Naive thymus-derived CD4-positive, alpha-beta T cell (primary cell): ENCODE data around the gene MYL11. TPM values are rescaled to one million over a fixed set of nuclear protein-coding genes. Genes with fewer than 3 reads are reported as not detected.

Source experiments
- ATAC-seq: fragments of 150-1000 bp; cut with Tn5 transposase; 2 replicates; pipeline ENCODE4 v1.10.0; 2021; ENCODE audit warnings: mild to moderate bottlenecking, moderate library complexity
- CTCF ChIA-PET: fragments of 350-600 bp; sonication (Branson Sonifier 250); formaldehyde crosslinking; loops from one replicate; lab custom pipeline; 2021; ENCODE audit warnings: antibody characterized with exemption; lab: Charles Lee
- POLR2A ChIA-PET: fragments of 350-600 bp; sonication (Branson Sonifier 250); formaldehyde crosslinking; loops from one replicate; lab custom pipeline; 2021; ENCODE audit warnings: antibody characterized with exemption, inconsistent platforms; lab: Charles Lee
- DNase-seq, 9 donors: peaks; one replicate each; pipeline versions ENCODE4 v3.0.0 to v3.0.0-alpha.2; 2020 to 2022; ENCODE audit warnings: mixed read lengths in 1 of 9
- H3K27ac ChIP-seq: one replicate; pipeline ENCODE4 v1.7.0; 2013; ENCODE audit warnings: mild to moderate bottlenecking, low read depth, low read length, moderate library complexity
- H3K27me3 ChIP-seq, 2 donors: one replicate each; pipeline ENCODE4 v1.7.0; 2013; ENCODE audit warnings: low read length in 2 of 2, mild to moderate bottlenecking in 2 of 2, moderate library complexity in 2 of 2; ENCODE audit not compliant: control insufficient read depth in 2 of 2, insufficient read depth in 2 of 2
- H3K36me3 ChIP-seq, 3 experiments: 1 replicate in 2 of 3; 2 replicates in 1 of 3; pipeline ENCODE4 v1.7.0; 2013; ENCODE audit warnings: low read length in 3 of 3, mild to moderate bottlenecking in 3 of 3, moderate library complexity in 1 of 3; ENCODE audit not compliant: insufficient read depth in 3 of 3, control insufficient read depth in 2 of 3
- H3K4me1 ChIP-seq, 2 donors: one replicate each; pipeline ENCODE4 v1.7.0; 2013; ENCODE audit warnings: low read length in 2 of 2, mild to moderate bottlenecking in 2 of 2, moderate library complexity in 1 of 2; ENCODE audit not compliant: control insufficient read depth in 2 of 2, insufficient read depth in 2 of 2
- H3K4me3 ChIP-seq: 2 replicates; pipeline ENCODE4 v1.7.0; 2013; ENCODE audit warnings: mild to moderate bottlenecking, low read length
- H3K9me3 ChIP-seq, 3 experiments: 1 replicate in 2 of 3; 2 replicates in 1 of 3; pipeline ENCODE4 v1.7.0; 2013; ENCODE audit warnings: low read length in 3 of 3; ENCODE audit not compliant: control insufficient read depth in 2 of 3
- H3K27ac Mint-ChIP-seq, 9 donors: one replicate each; pipeline ENCODE4 v1.8.0; 2020 to 2022; ENCODE audit warnings: mixed read lengths in 9 of 9, mild to moderate bottlenecking in 8 of 9, moderate library complexity in 5 of 9, inconsistent platforms in 2 of 9
- H3K27me3 Mint-ChIP-seq, 5 donors: one replicate each; pipeline ENCODE4 v1.8.0; 2021 to 2022; ENCODE audit warnings: mixed read lengths in 5 of 5, mild to moderate bottlenecking in 1 of 5
- H3K36me3 Mint-ChIP-seq, 5 donors: one replicate each; pipeline ENCODE4 v1.8.0; 2020 to 2022; ENCODE audit warnings: mixed read lengths in 5 of 5, mild to moderate bottlenecking in 3 of 5, inconsistent platforms in 1 of 5
- H3K4me1 Mint-ChIP-seq, 7 donors: one replicate each; pipeline ENCODE4 v1.8.0; 2020 to 2022; ENCODE audit warnings: mixed read lengths in 7 of 7, mild to moderate bottlenecking in 3 of 7, inconsistent platforms in 1 of 7
- H3K4me3 Mint-ChIP-seq, 10 donors: one replicate each; pipeline ENCODE4 v1.8.0; 2020 to 2022; ENCODE audit warnings: mild to moderate bottlenecking in 10 of 10, mixed read lengths in 10 of 10, moderate library complexity in 6 of 10, inconsistent platforms in 2 of 10
- H3K9me3 Mint-ChIP-seq, 11 donors: one replicate each; pipeline ENCODE4 v1.8.0; 2020 to 2022; ENCODE audit warnings: mixed read lengths in 11 of 11, mild to moderate bottlenecking in 4 of 11, inconsistent platforms in 1 of 11, moderate library complexity in 1 of 11
- intact Hi-C, 2 donors: fragments of 100-400 bp; cut with micrococcal nuclease; formaldehyde crosslinking; loops; one replicate each; pipeline ENCODE4 v1.15.1; 2023
- polyA plus RNA-seq, 2 donors: library from polyadenylated mRNA; unstranded; fragments of 300-500 nt; fragmentation: Illumina TruSeq; gene quantifications; one replicate each; pipeline ENCODE4 v1.2.3, GENCODE V29; 2021
- total RNA-seq, 6 experiments: library from RNA in 5 of 6; stranded (reverse) in 5 of 6; gene quantifications; 1 replicate in 5 of 6; 2 replicates in 1 of 6; pipeline ENCODE4 v1.2.3 and lab custom pipeline; 2021 to 2026

The MYL11 gene
- total and polyA plus RNA-seq, 7 experiments from 2014 or later = 0.87 to 2.0 (median 1.6) TPM; not detected in 4

DNA sequence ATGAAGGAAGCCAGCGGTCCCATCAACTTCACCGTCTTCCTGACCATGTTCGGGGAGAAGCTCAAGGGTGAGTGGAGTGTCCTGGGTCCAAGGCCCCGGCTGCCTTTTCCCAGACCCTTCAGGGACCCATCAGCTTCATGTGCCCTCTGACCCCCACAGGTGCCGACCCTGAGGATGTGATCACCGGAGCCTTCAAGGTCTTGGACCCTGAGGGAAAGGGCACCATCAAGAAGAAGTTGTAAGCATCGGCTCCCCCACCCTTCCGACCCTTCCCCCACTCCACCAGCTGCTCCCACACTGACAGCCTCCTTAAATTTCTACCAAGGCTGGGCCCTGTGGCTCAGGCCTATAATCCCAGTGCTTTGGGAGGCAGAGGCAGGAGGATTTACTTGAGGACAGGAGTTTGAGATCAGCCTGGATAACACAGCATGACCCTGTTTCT is 1.9 kb downstream of the MYL11 start:
- H3K36me3 Mint-ChIP-seq = peaks cover 4 to 22% (median 5%) of the 10 kb centered on the region in 5 donors
- intact Hi-C loops = loop anchor here in 1 of 2 donors (5.0 to 10.0 kb wide), 3 partner anchors 181 to 548 kb away; partner anchors contain the start of genes FBXL19, TBX6, YPEL3 and ZNF764
- H3K27me3 Mint-ChIP-seq = no peaks in the 10 kb centered on the region
- ChIA-PET CTCF (interaction anchor here (2.0 kb wide), 1 partner anchor 33 kb away, joined by 5 read pairs; no protein-coding TSS in a partner anchor), POLR2A (interaction anchor here (1.0 to 10.9 kb wide), 8 partner anchors 8 to 311 kb away, joined by 3 to 254 read pairs (median 19); partner anchors contain the start of genes ALDOA, CORO1A, TBC1D10B and TBX6)
- Histone ChIP-seq H3K27ac (peak overlapping the region; percentile 100), H3K36me3 (peaks cover 0 to 13% (median 3%) of the 10 kb centered on the region in 3 experiments), H3K9me3 (no peaks in the 10 kb centered on the region), H3K27me3 (no peaks in the 10 kb centered on the region), H3K4me3 (no peak overlapping the region), H3K4me1 (peaks cover 38 to 52% of the 10 kb centered on the region in 2 donors)
- DNase-seq (no peak), ATAC-seq (no peak)
- H3K27ac Mint-ChIP-seq = peak overlapping the region; percentile 76 to 100 (median 100)
- peaks cover 32 to 54% (median 42%) of the 10 kb centered on the region in 7 donors for H3K4me1 Mint-ChIP-seq
- H3K4me3 Mint-ChIP-seq = peak overlapping the region in 3 of 10 donors; percentile 13 to 27 (median 16)
- H3K9me3 Mint-ChIP-seq = no peaks in the 10 kb centered on the region

DNA sequence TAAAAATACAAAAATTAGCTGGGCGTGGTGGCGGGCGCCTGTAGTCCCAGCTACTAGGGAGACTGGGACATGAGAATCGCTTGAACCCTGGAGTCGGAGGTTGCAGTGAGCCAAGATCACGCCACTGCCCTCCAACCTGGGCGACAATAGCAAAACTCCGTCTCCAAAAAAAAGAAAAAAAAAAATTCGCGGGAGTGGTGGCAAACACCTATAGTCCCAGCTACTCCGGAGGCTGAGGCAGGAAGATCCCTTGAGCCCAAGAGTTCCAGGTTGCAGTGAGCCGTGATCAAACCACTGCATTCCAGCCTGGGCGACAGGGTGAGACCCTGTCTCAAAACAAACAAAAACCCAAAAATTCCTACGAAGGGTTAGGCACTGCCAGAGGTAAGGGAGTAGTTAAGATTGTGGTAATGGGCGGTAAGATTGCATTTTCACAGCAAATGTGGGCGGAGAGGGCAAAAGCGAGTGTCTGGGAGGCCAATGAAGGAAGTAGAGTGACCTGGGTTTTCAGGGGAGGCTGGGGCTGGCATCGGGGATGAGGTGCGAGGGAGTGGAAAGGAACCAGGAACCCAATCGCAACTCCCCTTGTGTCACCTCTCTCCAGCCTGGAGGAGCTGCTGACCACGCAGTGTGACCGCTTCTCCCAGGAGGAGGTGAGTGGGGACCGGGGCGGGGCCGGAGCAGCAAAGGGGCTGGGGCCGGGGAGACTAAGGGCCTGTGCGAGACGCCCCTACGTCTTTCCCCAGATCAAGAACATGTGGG is 2.6 kb downstream of the MYL11 start:
- peaks cover 25 to 54% (median 39%) of the 10 kb centered on the region in 7 donors for H3K4me1 Mint-ChIP-seq
- ChIA-PET CTCF (interaction anchor here (1.0 to 2.0 kb wide), 2 partner anchors 33 to 41 kb away, joined by 5 to 6 read pairs; no protein-coding TSS in a partner anchor), POLR2A (interaction anchor here (0.6 to 10.9 kb wide), 17 partner anchors 9 to 371 kb away, joined by 3 to 254 read pairs (median 5); partner anchors contain the start of genes ALDOA, CD2BP2, CORO1A and DCTPP1)
- H3K9me3 Mint-ChIP-seq = no peaks in the 10 kb centered on the region
- H3K4me3 Mint-ChIP-seq = peak overlapping the region; percentile 90 to 100 (median 97)
- intact Hi-C loops = loop anchor here in 1 of 2 donors (5.0 to 10.0 kb wide), 3 partner anchors 180 to 548 kb away; partner anchors contain the start of genes FBXL19, TBX6, YPEL3 and ZNF764
- Histone ChIP-seq H3K4me3 (peak overlapping the region; percentile 85), H3K27me3 (no peaks in the 10 kb centered on the region), H3K36me3 (peaks cover 0 to 13% (median 3%) of the 10 kb centered on the region in 3 experiments), H3K4me1 (peaks cover 43 to 52% of the 10 kb centered on the region in 2 donors), H3K9me3 (no peaks in the 10 kb centered on the region), H3K27ac (peak overlapping the region; percentile 100)
- H3K36me3 Mint-ChIP-seq = peaks cover 4 to 23% (median 5%) of the 10 kb centered on the region in 5 donors
- ATAC-seq (no peak), DNase-seq (no peak)
- no peaks in the 10 kb centered on the region for H3K27me3 Mint-ChIP-seq
- peak overlapping the region; percentile 98 to 100 (median 100) for H3K27ac Mint-ChIP-seq

DNA sequence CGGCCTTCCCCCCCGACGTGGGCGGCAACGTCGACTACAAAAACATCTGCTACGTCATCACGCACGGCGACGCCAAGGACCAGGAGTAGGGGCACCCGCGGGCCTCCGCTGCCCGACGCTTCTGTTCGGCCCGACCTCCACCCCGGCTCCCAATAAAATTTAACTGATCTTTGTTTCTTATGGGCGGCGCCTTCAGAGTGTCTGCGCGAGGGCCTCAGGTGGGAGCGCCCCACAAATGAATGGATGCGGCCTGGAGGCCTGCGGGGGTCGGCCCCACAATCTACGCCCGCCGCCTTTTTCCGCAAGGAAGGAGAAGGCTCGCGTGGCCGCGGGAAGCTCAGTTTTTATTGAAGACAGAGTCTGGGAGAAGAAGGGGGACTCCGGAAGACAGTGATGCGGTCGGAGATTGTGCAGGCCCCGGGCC is 3.2 kb downstream of the MYL11 start:
- peaks cover 0 to 13% (median 3%) of the 10 kb centered on the region in 3 experiments for H3K36me3 ChIP-seq
- ChIA-PET POLR2A (interaction anchor here (0.6 to 10.9 kb wide), 15 partner anchors 10 to 370 kb away, joined by 3 to 254 read pairs (median 5); partner anchors contain the start of genes ALDOA, CD2BP2, CORO1A and DCTPP1), CTCF (interaction anchor here (0.6 to 1.0 kb wide), 2 partner anchors 18 to 42 kb away, joined by 5 to 6 read pairs; no protein-coding TSS in a partner anchor)
- peak overlapping the region; percentile 90 to 100 (median 97) for H3K4me3 Mint-ChIP-seq
- H3K27ac Mint-ChIP-seq = peak overlapping the region; percentile 98 to 100 (median 100)
- no peaks in the 10 kb centered on the region for H3K27me3 ChIP-seq
- ATAC-seq (peak; percentile 67), DNase-seq (peak; percentile 75 to 94 (median 90))
- H3K9me3 Mint-ChIP-seq = no peaks in the 10 kb centered on the region
- peaks cover 47 to 52% of the 10 kb centered on the region in 2 donors for H3K4me1 ChIP-seq
- peaks cover 4 to 27% (median 5%) of the 10 kb centered on the region in 5 donors for H3K36me3 Mint-ChIP-seq
- no peaks in the 10 kb centered on the region for H3K27me3 Mint-ChIP-seq
- H3K4me1 Mint-ChIP-seq = peaks cover 27 to 57% (median 42%) of the 10 kb centered on the region in 7 donors
- H3K27ac ChIP-seq = peak overlapping the region; percentile 100
- no peaks in the 10 kb centered on the region for H3K9me3 ChIP-seq
- intact Hi-C loops = loop anchor here (1.0 to 10.0 kb wide), 16 partner anchors 8 to 547 kb away; partner anchors contain the start of genes CD2BP2 (in 2 of the 2), FBRS (in 2 of the 2), YPEL3 (in 2 of the 2) and ZNF48 (in 2 of the 2)
- peak overlapping the region; percentile 85 for H3K4me3 ChIP-seq

DNA sequence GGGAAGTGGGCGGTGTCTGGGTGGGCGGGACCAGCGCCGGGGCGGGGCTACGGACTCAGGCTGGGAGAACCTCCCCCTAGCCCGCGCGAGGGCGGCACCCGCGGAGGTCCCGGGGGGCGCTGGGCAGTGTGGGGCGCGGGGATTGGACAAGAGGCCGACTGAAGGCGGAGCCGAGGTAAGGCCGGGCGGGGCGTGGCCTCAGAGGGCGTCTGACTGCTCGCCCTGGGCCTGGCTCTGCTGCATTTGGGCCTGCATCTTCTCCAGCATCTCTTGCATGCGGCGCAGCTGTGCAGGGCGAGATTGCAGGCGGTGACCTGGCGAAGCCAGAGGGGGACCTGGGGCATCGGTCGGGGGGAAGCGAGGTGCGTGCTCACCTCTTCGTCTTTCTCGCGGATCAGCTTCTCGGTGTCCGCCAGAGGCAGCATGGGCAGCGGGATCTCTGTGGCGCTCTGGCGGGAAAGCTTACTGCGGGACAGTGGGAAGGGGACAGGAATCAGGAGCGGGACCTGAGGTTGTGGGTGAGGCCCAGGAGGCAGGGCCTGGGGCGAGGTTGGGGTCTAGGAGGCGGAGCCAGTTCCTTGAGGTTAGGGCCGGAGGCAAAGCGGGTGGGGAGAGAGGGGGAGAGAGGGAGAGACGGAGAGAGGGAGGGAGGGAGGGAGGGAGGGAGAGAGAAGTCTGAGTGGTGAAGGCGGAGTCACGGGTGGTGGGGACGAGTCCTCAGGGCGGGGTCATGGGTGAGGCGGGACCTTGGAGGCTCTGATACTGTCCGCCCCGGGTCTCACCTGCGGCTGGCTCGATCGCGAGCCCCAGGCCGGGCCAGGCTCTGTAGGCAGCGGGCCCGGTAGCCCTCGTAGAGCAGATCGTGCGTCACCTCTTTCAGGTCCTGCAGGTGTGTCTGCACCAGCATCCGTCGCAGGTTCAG is 3.9 kb downstream of the MYL11 start:
- POLR2A ChIA-PET = interaction anchor here (0.8 to 10.9 kb wide), 14 partner anchors 10 to 406 kb away, joined by 3 to 254 read pairs (median 6); partner anchors contain the start of genes ALDOA, CD2BP2, CORO1A and DCTPP1
- peaks cover 32 to 60% (median 48%) of the 10 kb centered on the region in 7 donors for H3K4me1 Mint-ChIP-seq
- ATAC-seq = peak; percentile 91

DNA sequence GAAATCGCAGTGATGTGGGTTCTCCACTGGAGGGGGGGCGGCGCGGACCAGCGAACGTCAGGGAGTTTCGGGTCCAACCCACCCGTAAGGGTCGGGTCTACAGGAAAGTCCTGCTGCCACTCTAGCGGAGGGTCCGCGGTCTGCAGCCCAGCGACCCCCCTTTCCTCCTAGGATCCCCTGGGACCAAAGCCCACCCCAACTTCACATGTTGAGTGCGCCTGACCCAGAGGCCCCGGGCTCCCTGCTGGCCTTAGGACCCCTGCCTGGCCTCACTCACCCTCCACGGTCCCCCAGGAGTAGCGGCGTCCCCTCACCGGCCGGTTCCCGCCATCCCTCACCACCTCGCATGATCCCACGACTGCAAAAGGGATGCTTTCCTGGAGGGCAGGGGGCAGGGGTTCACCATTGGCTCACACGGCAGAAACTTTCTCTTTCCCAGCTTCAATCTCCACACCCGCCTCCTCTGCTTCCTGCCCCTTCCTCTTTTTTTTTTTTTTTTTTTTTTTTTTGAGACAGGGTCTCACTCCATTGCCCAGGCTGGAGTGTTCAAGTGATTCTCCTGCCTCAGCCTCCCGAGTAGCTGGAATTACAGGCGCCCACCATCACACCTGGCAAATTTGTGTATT is 4.7 kb downstream of the MYL11 start:
- ATAC-seq (no peak), DNase-seq (no peak)
- Histone ChIP-seq H3K4me1 (peaks cover 60 to 63% of the 10 kb centered on the region in 2 donors), H3K27me3 (no peaks in the 10 kb centered on the region), H3K4me3 (peak overlapping the region; percentile 88), H3K27ac (peak overlapping the region; percentile 100), H3K9me3 (no peaks in the 10 kb centered on the region), H3K36me3 (peaks cover 0 to 13% (median 3%) of the 10 kb centered on the region in 3 experiments)
- H3K4me1 Mint-ChIP-seq = peaks cover 36 to 67% (median 52%) of the 10 kb centered on the region in 7 donors
- peak overlapping the region; percentile 90 to 100 (median 97) for H3K4me3 Mint-ChIP-seq
- H3K27ac Mint-ChIP-seq = peak overlapping the region; percentile 98 to 100 (median 100)
- H3K36me3 Mint-ChIP-seq = peaks cover 4 to 29% (median 5%) of the 10 kb centered on the region in 5 donors
- H3K9me3 Mint-ChIP-seq = no peaks in the 10 kb centered on the region
- H3K27me3 Mint-ChIP-seq = no peaks in the 10 kb centered on the region
- intact Hi-C loops = loop anchor here (2.0 to 10.0 kb wide), 7 partner anchors 24 to 546 kb away; partner anchors contain the start of genes YPEL3 (in 2 of the 2), CD2BP2 (in 1 of the 2), FBXL19 (in 1 of the 2) and PRR14 (in 1 of the 2)
- POLR2A ChIA-PET = interaction anchor here (0.7 to 10.9 kb wide), 11 partner anchors 11 to 1264 kb away, joined by 3 to 254 read pairs (median 5); partner anchors contain the start of genes ALDOA, DCTPP1, TBC1D10B and TBX6
- CTCF ChIA-PET = no interaction called here

More for the DNA sequence above, 3.9 kb downstream of the MYL11 start:
- intact Hi-C loops = loop anchor here (1.0 to 10.0 kb wide), 16 partner anchors 8 to 546 kb away; partner anchors contain the start of genes CD2BP2 (in 2 of the 2), FBRS (in 2 of the 2), YPEL3 (in 2 of the 2) and ZNF48 (in 2 of the 2)
- H3K27ac Mint-ChIP-seq = peak overlapping the region; percentile 98 to 100 (median 100)
- H3K9me3 Mint-ChIP-seq = no peaks in the 10 kb centered on the region
- H3K9me3 ChIP-seq = no peaks in the 10 kb centered on the region
- H3K27me3 ChIP-seq = no peaks in the 10 kb centered on the region
- H3K36me3 ChIP-seq = peaks cover 0 to 13% (median 3%) of the 10 kb centered on the region in 3 experiments
- no peaks in the 10 kb centered on the region for H3K27me3 Mint-ChIP-seq
- H3K4me3 Mint-ChIP-seq = peak overlapping the region; percentile 90 to 100 (median 97)
- CTCF ChIA-PET = interaction anchor here (0.6 to 1.0 kb wide), 2 partner anchors 18 to 43 kb away, joined by 5 to 6 read pairs; no protein-coding TSS in a partner anchor
- peak; percentile 97 to 99 (median 99) for DNase-seq
- peak overlapping the region; percentile 88 for H3K4me3 ChIP-seq
- peaks cover 4 to 27% (median 5%) of the 10 kb centered on the region in 5 donors for H3K36me3 Mint-ChIP-seq
- peak overlapping the region; percentile 100 for H3K27ac ChIP-seq
- H3K4me1 ChIP-seq = peaks cover 54 to 56% of the 10 kb centered on the region in 2 donors
